SK-N-MC (cell line): ENCODE data around the gene MTCL1.

Experiments used
- DNase-seq: peaks from one replicate; pipeline ENCODE4 v3.0.0-alpha.2; 2011; ENCODE audit warnings: low read depth, low spot score
- H3K27ac ChIP-seq: fragments of 200-600 bp; sonication (generic); 2 replicates; pipeline ENCODE4 v1.5.1; 2016; ENCODE audit warnings: mixed run types
- H3K36me3 ChIP-seq: fragments of 200-600 bp; sonication (generic); 2 replicates; pipeline ENCODE4 v1.6.1; 2017; ENCODE audit warnings: antibody characterized with exemption, low read length, mixed read lengths; ENCODE audit not compliant: insufficient read depth
- H3K4me3 ChIP-seq: fragments of 200-600 bp; sonication (generic); 2 replicates; pipeline ENCODE4 v1.5.1; 2016
- H3K9ac ChIP-seq: fragments of 200-600 bp; sonication (generic); 2 replicates; pipeline ENCODE4 v1.8.0; 2017; ENCODE audit warnings: mixed run types, mixed read lengths; ENCODE audit not compliant: insufficient read length
- H3K9me3 ChIP-seq: fragments of 200-600 bp; sonication (generic); 2 replicates; pipeline ENCODE4 v1.6.1; 2017; ENCODE audit warnings: low read depth, mild to moderate bottlenecking, antibody characterized with exemption, low read length, moderate library complexity, mixed read lengths
- EZH2 ChIP-seq: fragments of 200-600 bp; sonication (generic); IDR thresholded peaks from one replicate; pipeline ENCODE4 v1.6.1; 2017; ENCODE audit warnings: antibody characterized with exemption
- FOXP2 ChIP-seq: optimal IDR thresholded peaks from 2 replicates; pipeline ENCODE3; 2011; ENCODE audit warnings: mild to moderate bottlenecking, moderate library complexity; ENCODE audit not compliant: insufficient read depth; ENCODE audit errors: extremely low read length, control extremely low read depth
- POLR2AphosphoS5 ChIP-seq: IDR thresholded peaks from 2 replicates; pipeline ENCODE4 v1.6.1; 2012; ENCODE audit warnings: mild to moderate bottlenecking, low read depth, low read length, borderline replicate concordance

The MTCL1 gene

DNA sequence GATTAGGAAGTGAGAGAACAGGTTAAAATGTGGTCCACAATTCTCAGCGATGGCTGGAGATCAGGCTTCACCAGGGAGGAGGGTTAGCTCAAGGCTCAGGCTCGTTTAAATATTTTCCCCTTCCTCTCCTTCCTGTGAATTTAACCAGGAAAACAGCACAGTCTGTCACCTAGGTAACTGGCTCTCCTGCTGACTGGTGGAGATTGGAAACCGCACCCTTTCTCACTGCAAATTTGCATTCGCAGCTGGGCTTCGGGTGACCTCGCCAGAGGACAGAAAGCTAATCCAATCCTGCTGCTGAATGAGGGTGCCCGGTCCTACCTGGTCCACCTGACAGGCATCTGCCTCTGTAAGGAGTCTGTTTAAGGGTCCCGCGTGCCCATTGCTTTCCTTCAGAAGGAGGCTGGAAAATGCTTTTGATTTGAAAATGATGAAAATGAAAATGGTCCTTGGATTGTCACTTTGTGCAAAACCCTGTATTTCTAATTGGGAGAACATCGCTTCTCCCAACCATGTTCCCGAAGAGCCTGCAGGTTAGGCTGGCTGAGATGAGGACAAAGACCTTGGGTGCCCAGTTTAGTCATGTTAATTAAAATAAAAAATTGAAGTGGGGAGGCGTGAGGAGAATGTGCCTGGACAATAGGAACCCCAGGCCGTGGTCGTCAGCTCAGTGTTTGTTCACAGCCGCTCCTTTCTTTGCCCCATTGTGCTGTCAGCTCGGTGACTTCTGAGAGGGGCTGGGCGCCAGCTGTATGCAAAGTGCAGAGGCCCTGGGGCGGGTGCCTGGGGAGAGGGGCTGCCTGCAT, 43.4 kb upstream of the MTCL1 start:
- TF ChIP-seq POLR2AphosphoS5 (no peak), EZH2 (no peak), FOXP2 (no peak)
- Histone ChIP-seq H3K9me3 (no peaks in the 10 kb centered on the region), H3K9ac (no peak overlapping the region), H3K36me3 (no peaks in the 10 kb centered on the region), H3K27ac (no peak overlapping the region), H3K4me3 (no peak overlapping the region)
- no peak for DNase-seq

GRCh38 chr18:8662560-8663255, 42.6 kb upstream of the MTCL1 start:
- no peak for DNase-seq
- no peak overlapping the region for H3K9ac ChIP-seq
- H3K9me3 ChIP-seq, result no peaks in the 10 kb centered on the region
- no peak for TF ChIP-seq EZH2
- no peak for TF ChIP-seq POLR2AphosphoS5
- TF ChIP-seq FOXP2, result no peak
- H3K27ac ChIP-seq, result no peak overlapping the region
- H3K36me3 ChIP-seq, result no peaks in the 10 kb centered on the region
- H3K4me3 ChIP-seq, result no peak overlapping the region

DNA sequence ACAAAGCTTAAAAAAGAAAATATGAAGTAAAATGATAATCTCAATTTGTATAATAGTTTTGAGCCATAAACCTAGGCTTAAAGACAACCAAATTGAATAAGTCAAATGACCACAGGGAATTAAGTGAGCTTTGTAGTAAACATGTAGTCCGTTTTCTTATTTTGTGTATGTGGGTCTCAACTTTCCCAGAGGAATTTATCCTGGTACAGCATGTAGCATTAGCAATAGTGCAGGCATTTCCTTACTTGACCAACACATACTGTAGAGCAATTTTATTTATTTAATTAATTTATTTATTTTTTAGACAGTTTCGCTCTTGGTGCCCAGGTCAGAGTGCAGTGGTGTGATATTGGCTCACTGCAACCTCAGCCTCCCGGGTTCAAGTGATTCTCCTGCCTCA, 37.5 kb upstream of the MTCL1 start:
- H3K36me3 ChIP-seq, result no peaks in the 10 kb centered on the region

GRCh38 chr18:8668381-8668780, 37.0 kb upstream of the MTCL1 start:
- no peaks in the 10 kb centered on the region for H3K36me3 ChIP-seq
- H3K9me3 ChIP-seq, result no peaks in the 10 kb centered on the region
- no peak overlapping the region for H3K27ac ChIP-seq
- DNase-seq, result no peak
- H3K4me3 ChIP-seq, result no peak overlapping the region
- no peak overlapping the region for H3K9ac ChIP-seq
- TF ChIP-seq EZH2, result no peak
- TF ChIP-seq FOXP2, result no peak
- no peak for TF ChIP-seq POLR2AphosphoS5

More for the DNA sequence above, 37.5 kb upstream of the MTCL1 start:
- no peak for DNase-seq
- H3K4me3 ChIP-seq, result no peak overlapping the region
- no peaks in the 10 kb centered on the region for H3K9me3 ChIP-seq
- no peak overlapping the region for H3K27ac ChIP-seq
- H3K9ac ChIP-seq, result no peak overlapping the region
- TF ChIP-seq EZH2, result no peak
- no peak for TF ChIP-seq FOXP2
- no peak for TF ChIP-seq POLR2AphosphoS5

- no peaks in the 10 kb centered on the region for H3K36me3 ChIP-seq
- no peak overlapping the region for H3K4me3 ChIP-seq
- TF ChIP-seq POLR2AphosphoS5 (no peak), FOXP2 (no peak), EZH2 (no peak)
- H3K27ac ChIP-seq, result peak overlapping the region; percentile 31; the same call in 1 of the 2 replicates
- H3K9ac ChIP-seq, result no peak overlapping the region
- H3K9me3 ChIP-seq, result no peaks in the 10 kb centered on the region
- no peak for DNase-seq
Observed at GRCh38 chr18:8669571-8669970, 35.8 kb upstream of the MTCL1 start.

- TF ChIP-seq EZH2, result no peak
- no peak for TF ChIP-seq FOXP2
- TF ChIP-seq POLR2AphosphoS5, result no peak
- Histone ChIP-seq H3K9ac (no peak overlapping the region), H3K36me3 (no peaks in the 10 kb centered on the region), H3K4me3 (no peak overlapping the region), H3K9me3 (no peaks in the 10 kb centered on the region), H3K27ac (no peak overlapping the region)
- DNase-seq, result no peak
Observed at GRCh38 chr18:8673256-8674209, 31.8 kb upstream of the MTCL1 start.

- Histone ChIP-seq H3K4me3 (no peak overlapping the region), H3K36me3 (no peaks in the 10 kb centered on the region), H3K9ac (no peak overlapping the region), H3K9me3 (no peaks in the 10 kb centered on the region), H3K27ac (no peak overlapping the region)
- DNase-seq, result no peak
- no peak for TF ChIP-seq POLR2AphosphoS5
Observed at GRCh38 chr18:8675057-8675456, 30.3 kb upstream of the MTCL1 start.

- Histone ChIP-seq H3K36me3 (no peaks in the 10 kb centered on the region), H3K9me3 (no peaks in the 10 kb centered on the region), H3K4me3 (no peak overlapping the region), H3K9ac (no peak overlapping the region), H3K27ac (no peak overlapping the region)
- TF ChIP-seq POLR2AphosphoS5 (no peak), EZH2 (no peak), FOXP2 (no peak)
- DNase-seq, result no peak
Observed at GRCh38 chr18:8681196-8681595, 24.2 kb upstream of the MTCL1 start.
